Measurements from ENCODE around the gene DCBLD1.

Gene DCBLD1

DNA sequence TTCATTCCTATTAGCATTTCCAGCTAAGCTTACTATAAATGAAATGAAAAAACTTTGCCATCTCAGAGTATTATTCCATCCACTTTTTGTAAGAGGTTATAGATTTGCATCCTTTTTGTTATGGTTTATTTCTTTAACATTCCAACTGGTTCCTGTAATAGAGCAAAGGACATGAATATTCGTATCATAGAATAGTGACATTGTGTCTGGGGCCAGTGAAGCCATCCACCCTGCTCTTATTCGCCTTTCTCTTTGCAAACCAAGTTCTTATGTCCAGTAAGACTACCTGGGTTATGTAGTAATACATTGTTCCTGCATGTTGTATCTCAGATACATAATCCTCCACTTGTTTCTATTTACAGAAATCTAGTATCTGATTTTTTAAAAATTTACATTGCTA, 43.1 kb downstream of the DCBLD1 start:
- H4K20me1 ChIP-seq (ENCODE audit: insufficient read depth, low read length) = no peaks in the 10 kb centered on the region
- no peaks in the 10 kb centered on the region for H3F3A ChIP-seq (ENCODE audit: insufficient read depth, low read length)
- H3K36me3 ChIP-seq (ENCODE audit: insufficient read depth, low read length) = no peaks in the 10 kb centered on the region
- no peak overlapping the region for H3K4me3 ChIP-seq (ENCODE audit: low read depth, low read length, poor library complexity, severe bottlenecking)
- H3K27me3 ChIP-seq (ENCODE audit: insufficient read depth, low read length) = no peaks in the 10 kb centered on the region
- H3K4me1 ChIP-seq (ENCODE audit: insufficient read depth, low read length, severe bottlenecking) = no peaks in the 10 kb centered on the region
- TF ChIP-seq EZH2 (IDR thresholded peaks at IDR 0.05; ENCODE audit: borderline replicate concordance, low read length) (no peak), CTCF (IDR thresholded peaks at IDR 0.05; ENCODE audit: low read length) (no peak)
- no peak overlapping the region for H2AFZ ChIP-seq (ENCODE audit: low read length)
- no peaks in the 10 kb centered on the region for H3K9me2 ChIP-seq (ENCODE audit: low read depth, low read length)
- no peaks in the 10 kb centered on the region for H3K9me3 ChIP-seq (ENCODE audit: low read length)
- H3K79me2 ChIP-seq (ENCODE audit: insufficient read depth, low read length) = no peaks in the 10 kb centered on the region
- H3K9ac ChIP-seq (ENCODE audit: low read length) = no peak overlapping the region
- H3K27ac ChIP-seq (ENCODE audit: low read depth, low read length, poor library complexity, severe bottlenecking) = no peak overlapping the region
- H3K4me2 ChIP-seq (ENCODE audit: low read length) = no peak overlapping the region

DNA sequence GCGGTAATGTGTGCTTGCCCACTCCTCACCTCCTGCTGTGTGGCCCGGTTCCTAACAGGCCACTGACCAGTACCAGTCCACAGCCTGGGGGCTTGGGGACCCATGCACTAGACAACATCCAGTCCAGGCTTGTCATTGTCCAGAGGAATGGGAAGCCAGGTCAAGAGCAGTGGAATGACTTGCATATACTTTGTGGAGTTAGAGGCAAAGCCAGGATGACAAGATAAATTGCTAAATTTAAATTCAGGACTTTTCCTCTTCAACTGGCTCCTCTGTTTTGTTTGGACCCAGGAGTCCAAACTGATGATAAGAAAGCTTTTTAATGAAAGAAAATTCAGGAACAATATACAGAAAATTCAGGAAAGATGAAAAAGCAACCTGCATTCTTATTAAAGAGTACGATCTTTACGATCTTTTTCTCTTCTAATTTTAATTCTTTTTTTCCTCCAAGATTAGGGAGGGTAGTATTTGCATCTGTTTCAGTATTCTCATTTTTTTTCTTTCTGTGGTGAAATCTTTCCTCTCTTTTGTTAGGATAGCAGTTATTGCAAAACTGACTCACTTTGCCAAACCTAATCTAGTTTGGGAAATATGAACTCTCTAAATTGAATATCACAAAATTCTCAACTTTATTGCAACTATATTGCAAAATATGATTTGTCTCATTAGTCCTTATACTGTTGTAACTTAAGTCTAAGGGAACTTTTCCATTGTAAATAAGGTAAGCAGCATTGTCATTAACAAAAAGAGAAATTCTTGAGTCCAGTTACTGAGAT, 48.2 kb downstream of the DCBLD1 start:
- Histone ChIP-seq H3K4me3 (ENCODE audit: low read depth, low read length, poor library complexity, severe bottlenecking) (no peak overlapping the region), H2AFZ (ENCODE audit: low read length) (no peak overlapping the region), H3K9me2 (ENCODE audit: low read depth, low read length) (no peaks in the 10 kb centered on the region), H3K79me2 (ENCODE audit: insufficient read depth, low read length) (no peaks in the 10 kb centered on the region), H3K27me3 (ENCODE audit: insufficient read depth, low read length) (no peaks in the 10 kb centered on the region), H3F3A (ENCODE audit: insufficient read depth, low read length) (no peaks in the 10 kb centered on the region), H3K36me3 (ENCODE audit: insufficient read depth, low read length) (no peaks in the 10 kb centered on the region), H3K9me3 (ENCODE audit: low read length) (no peaks in the 10 kb centered on the region), H4K20me1 (ENCODE audit: insufficient read depth, low read length) (no peaks in the 10 kb centered on the region), H3K9ac (ENCODE audit: low read length) (no peak overlapping the region), H3K4me1 (ENCODE audit: insufficient read depth, low read length, severe bottlenecking) (no peaks in the 10 kb centered on the region), H3K27ac (ENCODE audit: low read depth, low read length, poor library complexity, severe bottlenecking) (no peak overlapping the region), H3K4me2 (ENCODE audit: low read length) (no peak overlapping the region)
- TF ChIP-seq CTCF (IDR thresholded peaks at IDR 0.05; ENCODE audit: low read length) (no peak), EZH2 (IDR thresholded peaks at IDR 0.05; ENCODE audit: borderline replicate concordance, low read length) (no peak)

GRCh38 chr6:117531346-117531745, 48.9 kb downstream of the DCBLD1 start:
- H4K20me1 ChIP-seq (ENCODE audit: insufficient read depth, low read length) = no peaks in the 10 kb centered on the region
- no peak overlapping the region for H3K4me2 ChIP-seq (ENCODE audit: low read length)
- no peaks in the 10 kb centered on the region for H3K79me2 ChIP-seq (ENCODE audit: insufficient read depth, low read length)
- no peaks in the 10 kb centered on the region for H3K9me3 ChIP-seq (ENCODE audit: low read length)
- no peaks in the 10 kb centered on the region for H3K36me3 ChIP-seq (ENCODE audit: insufficient read depth, low read length)
- TF ChIP-seq CTCF (IDR thresholded peaks at IDR 0.05; ENCODE audit: low read length) (no peak), EZH2 (IDR thresholded peaks at IDR 0.05; ENCODE audit: borderline replicate concordance, low read length) (no peak)
- no peak overlapping the region for H3K4me3 ChIP-seq (ENCODE audit: low read depth, low read length, poor library complexity, severe bottlenecking)
- no peak overlapping the region for H2AFZ ChIP-seq (ENCODE audit: low read length)
- no peaks in the 10 kb centered on the region for H3K27me3 ChIP-seq (ENCODE audit: insufficient read depth, low read length)
- H3K9me2 ChIP-seq (ENCODE audit: low read depth, low read length) = no peaks in the 10 kb centered on the region
- H3F3A ChIP-seq (ENCODE audit: insufficient read depth, low read length) = no peaks in the 10 kb centered on the region
- no peak overlapping the region for H3K27ac ChIP-seq (ENCODE audit: low read depth, low read length, poor library complexity, severe bottlenecking)
- no peaks in the 10 kb centered on the region for H3K4me1 ChIP-seq (ENCODE audit: insufficient read depth, low read length, severe bottlenecking)
- H3K9ac ChIP-seq (ENCODE audit: low read length) = no peak overlapping the region

Measured in OCI-LY1 (cell line).